Activated CD4-positive, alpha-beta T cell treated with anti-CD3 and anti-CD28 coated beads for 36 hours (primary cell): ENCODE measurements around the gene GALK1. TPM values are rescaled to one million over a fixed set of nuclear protein-coding genes. Genes with fewer than 3 reads are reported as not detected.

Experiments used
- ATAC-seq: fragments of 200-7000 bp; cut with Tn5 transposase; one replicate; pipeline ENCODE4 v1.10.0; 2021; ENCODE audit warnings: mild to moderate bottlenecking, moderate library complexity
- CTCF ChIA-PET: fragments of 350-600 bp; sonication (Branson Sonifier 250); formaldehyde crosslinking; loops from one replicate; lab custom pipeline; 2021; ENCODE audit warnings: antibody characterized with exemption; lab: Charles Lee
- POLR2A ChIA-PET: fragments of 350-600 bp; sonication (Branson Sonifier 250); formaldehyde crosslinking; loops from one replicate; lab custom pipeline; 2021; ENCODE audit warnings: antibody characterized with exemption, inconsistent platforms; lab: Charles Lee
- DNase-seq: peaks from one replicate; pipeline ENCODE4 v3.0.0-alpha.2; 2020
- H3K27ac Mint-ChIP-seq: one replicate; pipeline ENCODE4 v1.8.0; 2021; ENCODE audit warnings: mixed read lengths
- H3K27me3 Mint-ChIP-seq: one replicate; pipeline ENCODE4 v1.8.0; 2021; ENCODE audit warnings: mixed read lengths
- H3K36me3 Mint-ChIP-seq: one replicate; pipeline ENCODE4 v1.8.0; 2021; ENCODE audit warnings: low read depth, mixed read lengths
- H3K4me1 Mint-ChIP-seq: one replicate; pipeline ENCODE4 v1.8.0; 2021; ENCODE audit warnings: mixed read lengths
- H3K4me3 Mint-ChIP-seq: one replicate; pipeline ENCODE4 v1.8.0; 2021; ENCODE audit warnings: mild to moderate bottlenecking, moderate library complexity, mixed read lengths
- H3K9me3 Mint-ChIP-seq: one replicate; pipeline ENCODE4 v1.8.0; 2021; ENCODE audit warnings: low read depth, mixed read lengths
- intact Hi-C, 2 experiments: fragments of 100-400 bp; cut with DNase I in 1 of 2; cut with micrococcal nuclease in 1 of 2; formaldehyde crosslinking; loops; one replicate each; pipeline versions ENCODE4 v1.14.2 to v1.15.1; 2022 to 2024; cut with DNase I, micrococcal nuclease
- total RNA-seq, 2 experiments: library from RNA; stranded (reverse); gene quantifications; one replicate each; pipeline ENCODE4 v1.2.3, GENCODE V29; 2021

Gene GALK1
- total RNA-seq, 2 experiments from 2014 or later = 50.3 to 63.2 TPM

DNA sequence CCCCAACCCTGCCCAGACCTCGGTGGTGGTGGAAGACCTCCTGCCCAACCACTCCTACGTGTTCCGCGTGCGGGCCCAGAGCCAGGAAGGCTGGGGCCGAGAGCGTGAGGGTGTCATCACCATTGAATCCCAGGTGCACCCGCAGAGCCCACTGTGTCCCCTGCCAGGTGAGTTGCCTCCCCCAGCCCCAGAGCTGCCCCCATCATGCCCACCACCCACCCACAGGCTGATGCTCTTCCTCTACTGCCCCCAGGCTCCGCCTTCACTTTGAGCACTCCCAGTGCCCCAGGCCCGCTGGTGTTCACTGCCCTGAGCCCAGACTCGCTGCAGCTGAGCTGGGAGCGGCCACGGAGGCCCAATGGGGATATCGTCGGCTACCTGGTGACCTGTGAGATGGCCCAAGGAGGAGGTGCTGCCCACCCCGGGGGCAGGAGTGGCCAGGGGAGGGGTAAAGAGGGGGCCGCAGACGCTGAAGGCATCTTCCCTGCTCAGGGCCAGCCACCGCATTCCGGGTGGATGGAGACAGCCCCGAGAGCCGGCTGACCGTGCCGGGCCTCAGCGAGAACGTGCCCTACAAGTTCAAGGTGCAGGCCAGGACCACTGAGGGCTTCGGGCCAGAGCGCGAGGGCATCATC lies 8.4 kb downstream of the GALK1 start:
- POLR2A ChIA-PET = no interaction called here
- no peak for ATAC-seq
- H3K27me3 Mint-ChIP-seq = no peaks in the 10 kb centered on the region
- intact Hi-C loops = no loop called here
- no peak for DNase-seq
- H3K9me3 Mint-ChIP-seq = no peaks in the 10 kb centered on the region
- peaks cover 10% of the 10 kb centered on the region for H3K4me1 Mint-ChIP-seq
- no peaks in the 10 kb centered on the region for H3K36me3 Mint-ChIP-seq
- CTCF ChIA-PET = interaction anchor here (0.5 to 2.1 kb wide), 4 partner anchors 8 to 142 kb away, joined by 3 to 9 read pairs (median 5); partner anchors contain the start of gene GALK1
- H3K27ac Mint-ChIP-seq = no peak overlapping the region
- H3K4me3 Mint-ChIP-seq = no peak overlapping the region

DNA sequence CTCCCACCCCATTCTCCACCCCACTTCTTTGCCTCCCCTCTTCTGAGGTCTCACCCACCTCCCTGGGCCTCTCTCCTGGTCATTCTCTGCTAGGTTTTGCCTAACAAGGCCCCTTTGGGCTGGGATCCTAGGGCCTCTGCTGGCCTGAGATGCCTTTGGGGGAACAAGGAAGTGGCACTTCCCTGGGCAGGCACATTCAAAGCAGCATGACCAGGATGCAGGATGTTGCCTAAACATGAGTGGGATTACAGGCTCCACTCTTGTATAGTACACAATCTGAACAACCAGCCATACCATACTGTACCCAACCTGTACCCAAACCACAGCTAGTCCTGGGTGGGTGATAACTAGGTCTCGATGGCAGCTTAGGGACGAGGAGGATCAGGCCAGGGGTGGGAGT lies 9.0 kb downstream of the GALK1 start:
- intact Hi-C loops = no loop called here
- no peak for ATAC-seq
- POLR2A ChIA-PET = no interaction called here

DNA sequence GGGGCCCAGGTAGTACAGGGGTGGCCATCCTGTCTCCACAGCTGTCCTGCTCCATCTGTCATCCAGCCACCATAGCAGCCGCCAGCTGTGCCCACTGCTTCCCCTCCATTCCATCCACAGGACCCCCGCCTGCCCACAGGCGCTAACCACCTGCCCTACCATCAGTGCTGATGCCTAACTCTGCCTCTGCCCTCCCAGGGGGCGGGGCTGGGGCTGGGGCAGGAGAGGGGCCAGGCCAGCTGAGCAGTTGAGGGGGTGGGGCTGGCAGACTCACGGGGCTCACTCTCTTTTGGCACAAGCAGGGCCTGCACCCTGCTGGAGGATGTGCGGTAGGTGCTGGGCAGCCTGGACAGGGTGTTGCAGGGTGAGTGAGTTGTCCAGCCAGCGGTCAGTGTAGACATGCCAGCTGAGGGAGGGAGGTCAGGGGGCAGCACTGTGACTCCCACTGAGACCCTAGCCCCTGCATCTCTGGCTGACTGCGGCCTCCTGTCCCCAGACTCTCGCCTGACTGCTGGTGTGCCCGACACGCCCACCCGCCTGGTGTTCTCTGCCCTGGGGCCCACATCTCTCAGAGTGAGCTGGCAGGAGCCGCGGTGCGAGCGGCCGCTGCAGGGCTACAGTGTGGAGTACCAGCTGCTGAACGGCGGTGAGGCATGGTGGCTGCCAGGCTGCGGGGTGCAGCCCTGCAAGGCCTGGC lies 9.6 kb downstream of the GALK1 start:
- no peak overlapping the region for H3K27ac Mint-ChIP-seq
- H3K27me3 Mint-ChIP-seq = no peaks in the 10 kb centered on the region
- no peaks in the 10 kb centered on the region for H3K9me3 Mint-ChIP-seq

More for the DNA sequence above, 9.0 kb downstream of the GALK1 start:
- Mint-ChIP-seq H3K9me3 (no peaks in the 10 kb centered on the region), H3K4me3 (no peak overlapping the region), H3K27me3 (no peaks in the 10 kb centered on the region), H3K4me1 (peaks cover 10% of the 10 kb centered on the region), H3K27ac (no peak overlapping the region), H3K36me3 (no peaks in the 10 kb centered on the region)
- CTCF ChIA-PET = interaction anchor here (0.5 to 2.1 kb wide), 3 partner anchors 10 to 141 kb away, joined by 3 to 7 read pairs (median 3); partner anchors contain the start of gene GALK1
- DNase-seq = no peak

DNA sequence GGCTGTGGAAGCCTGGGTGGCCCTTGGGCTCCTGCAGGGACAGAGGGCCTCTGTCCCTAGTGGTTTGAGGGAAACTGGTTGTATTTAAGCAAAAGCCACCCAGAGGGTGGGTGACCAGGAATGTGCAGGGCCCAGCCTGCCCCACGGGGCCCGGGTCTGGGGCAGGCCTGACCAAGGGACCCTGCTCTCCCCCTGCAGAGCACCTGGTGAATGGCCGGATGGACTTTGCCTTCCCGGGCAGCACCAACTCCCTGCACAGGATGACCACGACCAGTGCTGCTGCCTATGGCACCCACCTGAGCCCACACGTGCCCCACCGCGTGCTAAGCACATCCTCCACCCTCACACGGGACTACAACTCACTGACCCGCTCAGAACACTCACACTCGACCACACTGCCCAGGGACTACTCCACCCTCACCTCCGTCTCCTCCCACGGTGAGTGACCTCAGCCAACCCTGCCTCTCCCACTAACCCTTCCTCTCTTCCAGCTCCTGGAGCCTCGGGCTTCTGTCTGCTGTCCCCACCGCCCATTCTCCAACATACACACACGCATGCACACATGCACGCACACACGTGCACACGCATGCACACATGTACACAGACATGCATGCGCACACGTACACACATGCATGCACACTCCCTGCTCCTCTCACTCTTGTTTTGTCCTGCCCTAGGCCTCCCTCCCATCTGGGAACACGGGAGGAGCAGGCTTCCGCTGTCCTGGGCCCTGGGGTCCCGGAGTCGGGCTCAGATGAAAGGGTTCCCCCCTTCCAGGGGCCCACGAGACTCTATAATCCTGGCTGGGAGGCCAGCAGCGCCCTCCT lies 10.4 kb downstream of the GALK1 start:
- DNase-seq = no peak
- POLR2A ChIA-PET = interaction anchor here (0.6 to 2.0 kb wide), 3 partner anchors 10 to 30 kb away, joined by 4 to 8 read pairs (median 7); partner anchors contain the start of genes GALK1 and UNK
- H3K4me1 Mint-ChIP-seq = peaks cover 16% of the 10 kb centered on the region
- no peaks in the 10 kb centered on the region for H3K9me3 Mint-ChIP-seq
- CTCF ChIA-PET = interaction anchor here (0.6 to 2.5 kb wide), 17 partner anchors 9 to 140 kb away, joined by 3 to 38 read pairs (median 7); partner anchors contain the start of genes GALK1, SMIM5 and WBP2
- H3K27me3 Mint-ChIP-seq = no peaks in the 10 kb centered on the region
- intact Hi-C loops = no loop called here
- no peaks in the 10 kb centered on the region for H3K36me3 Mint-ChIP-seq
- no peak for ATAC-seq
- H3K4me3 Mint-ChIP-seq = peak overlapping the region; percentile 22
- H3K27ac Mint-ChIP-seq = no peak overlapping the region

More for the DNA sequence above, 9.6 kb downstream of the GALK1 start:
- CTCF ChIA-PET = interaction anchor here (0.6 to 2.1 kb wide), 2 partner anchors 10 to 74 kb away, joined by 3 to 7 read pairs; partner anchors contain the start of gene GALK1
- no peaks in the 10 kb centered on the region for H3K36me3 Mint-ChIP-seq
- ATAC-seq (no peak), DNase-seq (peak; percentile 42)
- intact Hi-C loops = no loop called here
- peak overlapping the region; percentile 22 for H3K4me3 Mint-ChIP-seq
- H3K4me1 Mint-ChIP-seq = peaks cover 10% of the 10 kb centered on the region
- POLR2A ChIA-PET = interaction anchor here (0.6 to 2.0 kb wide), 2 partner anchors 18 to 29 kb away, joined by 7 to 8 read pairs; partner anchors contain the start of gene UNK

DNA sequence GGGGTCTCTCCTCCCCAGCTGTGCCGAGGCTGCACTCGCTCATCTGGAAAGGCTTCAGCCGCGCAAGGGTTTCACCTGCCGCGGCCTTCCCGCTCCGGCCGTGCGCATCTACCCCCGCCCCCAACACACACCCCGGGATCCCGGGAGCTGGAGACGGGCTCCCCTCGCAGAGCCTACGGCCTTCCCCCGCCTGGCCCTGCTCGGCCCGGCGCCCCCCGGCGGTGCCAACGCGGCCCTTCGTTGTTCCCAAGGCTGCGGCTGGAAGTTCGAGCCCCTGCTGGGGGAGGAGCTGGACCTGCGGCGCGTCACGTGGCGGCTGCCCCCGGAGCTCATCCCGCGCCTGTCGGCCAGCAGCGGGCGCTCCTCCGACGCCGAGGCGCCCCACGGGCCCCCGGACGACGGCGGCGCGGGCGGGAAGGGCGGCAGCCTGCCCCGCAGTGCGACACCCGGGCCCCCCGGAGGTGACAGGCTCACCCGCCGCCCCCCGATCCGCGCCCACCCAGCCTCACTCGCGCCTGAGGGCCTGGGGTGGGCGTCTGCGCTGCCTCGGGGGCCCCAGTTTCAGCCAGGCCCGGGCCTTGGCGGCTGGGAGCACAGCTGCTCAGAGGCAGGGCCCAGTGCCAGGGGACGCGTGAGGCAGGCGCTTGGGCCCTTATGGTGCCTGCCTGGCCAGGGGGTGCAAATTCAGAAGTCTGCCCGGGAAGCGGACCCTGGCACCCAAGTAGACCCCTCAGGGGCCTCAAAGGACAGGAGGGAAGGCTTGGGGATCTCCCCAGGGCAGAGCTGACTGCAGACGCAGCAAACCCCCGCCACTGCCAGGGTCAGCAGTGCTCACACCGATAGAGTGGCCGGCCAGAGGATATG lies 11.2 kb downstream of the GALK1 start:
- no peaks in the 10 kb centered on the region for H3K36me3 Mint-ChIP-seq
- no peak overlapping the region for H3K27ac Mint-ChIP-seq
- H3K4me3 Mint-ChIP-seq = peak overlapping the region; percentile 59
- POLR2A ChIA-PET = interaction anchor here (0.5 to 2.0 kb wide), 6 partner anchors 11 to 102 kb away, joined by 3 to 13 read pairs (median 6); partner anchors contain the start of genes GALK1 and WBP2
- intact Hi-C loops = loop anchor here in 1 of 2 experiments (1.0 kb wide), 2 partner anchors 26 to 74 kb away; a partner anchor contains a TSS
- DNase-seq (peak; percentile 83), ATAC-seq (peak; percentile 82)
- H3K27me3 Mint-ChIP-seq = no peaks in the 10 kb centered on the region
- H3K9me3 Mint-ChIP-seq = no peaks in the 10 kb centered on the region
- CTCF ChIA-PET = interaction anchor here (0.6 to 2.5 kb wide), 51 partner anchors 9 to 546 kb away, joined by 3 to 38 read pairs (median 5); partner anchors contain the start of genes GALK1, ITGB4, RECQL5 and SAP30BP
- peaks cover 16% of the 10 kb centered on the region for H3K4me1 Mint-ChIP-seq

DNA sequence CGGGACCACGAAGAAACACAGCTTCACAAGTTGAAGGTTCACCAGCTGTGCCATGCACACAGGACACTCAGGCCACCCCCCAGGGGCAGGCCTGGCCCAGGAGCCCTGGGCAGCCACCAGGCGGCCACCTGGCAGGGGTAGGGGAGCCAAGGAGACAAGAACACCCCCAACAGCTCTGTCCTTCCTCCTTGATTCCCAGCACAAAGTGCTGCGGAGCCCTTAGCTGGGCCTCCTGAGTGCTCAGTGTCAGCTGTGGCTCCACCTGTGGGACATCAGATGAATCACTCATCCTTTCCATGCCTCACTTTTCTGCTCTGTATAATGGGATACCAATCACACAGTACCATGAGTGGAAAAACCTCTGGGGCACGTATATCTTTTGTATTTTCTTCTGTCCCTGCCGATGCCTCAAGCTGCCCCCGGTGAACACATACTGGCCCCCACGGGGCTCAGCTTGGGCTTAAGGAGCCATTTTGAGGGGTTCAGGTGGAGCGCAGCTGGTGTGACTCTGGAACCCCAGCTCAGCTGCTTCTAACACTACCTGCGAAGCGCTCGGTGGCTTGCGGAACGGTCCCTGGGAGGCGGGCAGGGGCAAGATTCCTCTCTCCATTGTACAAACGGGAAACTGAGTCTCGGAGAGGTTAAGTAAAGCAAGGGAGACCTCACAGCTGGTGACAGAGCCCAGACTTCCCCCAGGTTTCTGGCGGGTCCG lies 12.0 kb downstream of the GALK1 start:
- intact Hi-C loops = loop anchor here in 1 of 2 experiments (1.0 kb wide), 2 partner anchors 26 to 74 kb away; a partner anchor contains a TSS
- peak; percentile 11 for ATAC-seq
- peak; percentile 36 for DNase-seq

DNA sequence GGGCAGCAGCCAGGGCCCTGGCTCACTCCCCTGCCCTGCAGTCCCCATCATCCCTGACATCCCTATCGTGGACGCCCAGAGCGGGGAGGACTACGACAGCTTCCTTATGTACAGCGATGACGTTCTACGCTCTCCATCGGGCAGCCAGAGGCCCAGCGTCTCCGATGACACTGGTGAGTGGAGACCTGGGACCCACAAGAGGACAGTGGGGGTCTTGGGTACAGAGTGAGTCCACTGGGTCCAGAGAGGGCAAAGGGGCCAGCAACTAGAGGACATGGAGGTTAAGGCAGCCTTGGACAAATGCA lies 12.6 kb downstream of the GALK1 start:
- intact Hi-C loops = no loop called here
- Mint-ChIP-seq H3K27me3 (no peaks in the 10 kb centered on the region), H3K36me3 (no peaks in the 10 kb centered on the region), H3K4me1 (peaks cover 21% of the 10 kb centered on the region), H3K9me3 (no peaks in the 10 kb centered on the region), H3K4me3 (no peak overlapping the region), H3K27ac (no peak overlapping the region)
- no peak for DNase-seq
- CTCF ChIA-PET = interaction anchor here (1.0 to 2.5 kb wide), 17 partner anchors 11 to 328 kb away, joined by 3 to 38 read pairs (median 6); partner anchors contain the start of genes GALK1, RECQL5, SAP30BP and SMIM5
- POLR2A ChIA-PET = no interaction called here
- no peak for ATAC-seq

More for the DNA sequence above, 12.0 kb downstream of the GALK1 start:
- H3K9me3 Mint-ChIP-seq = no peaks in the 10 kb centered on the region
- H3K27me3 Mint-ChIP-seq = no peaks in the 10 kb centered on the region
- H3K36me3 Mint-ChIP-seq = no peaks in the 10 kb centered on the region
- CTCF ChIA-PET = interaction anchor here (0.5 to 2.5 kb wide), 50 partner anchors 11 to 547 kb away, joined by 3 to 38 read pairs (median 5); partner anchors contain the start of genes GALK1, ITGB4, RECQL5 and SAP30BP
- H3K27ac Mint-ChIP-seq = peak overlapping the region; percentile 47
- peaks cover 16% of the 10 kb centered on the region for H3K4me1 Mint-ChIP-seq
- POLR2A ChIA-PET = interaction anchor here (0.5 to 2.0 kb wide), 6 partner anchors 12 to 102 kb away, joined by 3 to 13 read pairs (median 6); partner anchors contain the start of genes GALK1 and WBP2
- peak overlapping the region; percentile 59 for H3K4me3 Mint-ChIP-seq

DNA sequence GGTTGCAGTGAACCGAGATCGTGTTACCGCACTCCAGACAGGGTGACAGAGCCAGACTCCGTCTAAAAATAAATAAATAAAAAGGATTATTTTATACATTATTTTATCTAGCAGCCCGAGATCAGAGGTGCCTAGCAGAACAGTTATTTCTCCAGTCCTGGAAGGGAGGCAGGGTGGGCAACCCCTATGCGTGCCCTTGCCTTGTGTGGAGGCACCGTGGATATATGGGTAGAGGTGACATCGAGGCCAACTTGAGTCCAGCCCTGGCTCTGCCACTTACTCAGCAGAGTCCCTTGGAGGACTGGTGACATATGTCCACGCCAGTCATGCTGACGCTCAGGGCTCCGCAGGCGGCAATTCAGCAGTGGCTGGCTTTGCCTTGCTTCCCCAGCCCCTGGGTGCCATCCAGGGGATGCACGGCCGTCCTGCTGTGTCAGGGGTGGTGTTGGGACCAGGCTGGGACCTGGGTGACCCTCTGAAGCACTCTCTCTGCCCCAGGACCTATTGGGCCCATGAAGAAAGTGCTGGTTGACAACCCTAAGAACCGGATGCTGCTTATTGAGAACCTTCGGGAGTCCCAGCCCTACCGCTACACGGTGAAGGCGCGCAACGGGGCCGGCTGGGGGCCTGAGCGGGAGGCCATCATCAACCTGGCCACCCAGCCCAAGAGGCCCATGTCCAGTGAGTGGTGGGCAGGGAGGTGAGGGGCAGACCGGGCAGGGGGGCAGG lies 13.2 kb downstream of the GALK1 start:
- Mint-ChIP-seq H3K9me3 (no peaks in the 10 kb centered on the region), H3K27ac (no peak overlapping the region)
- intact Hi-C loops = no loop called here

More for the DNA sequence above, 13.2 kb downstream of the GALK1 start:
- peaks cover 21% of the 10 kb centered on the region for H3K4me1 Mint-ChIP-seq
- H3K27me3 Mint-ChIP-seq = no peaks in the 10 kb centered on the region
- DNase-seq = no peak
- no peak for ATAC-seq
- ChIA-PET POLR2A (no interaction called here), CTCF (interaction anchor here (0.7 to 8.3 kb wide), 16 partner anchors 11 to 227 kb away, joined by 3 to 242 read pairs (median 10); partner anchors contain the start of genes GALK1, RECQL5, SAP30BP and SMIM5)
- no peaks in the 10 kb centered on the region for H3K36me3 Mint-ChIP-seq
- no peak overlapping the region for H3K4me3 Mint-ChIP-seq
